Stimulated activated CD4-positive, alpha-beta T cell treated with anti-CD3 and anti-CD28 coated beads, Interleukin-15, amount 100 ng/mL, for 48 hours (primary cell): Measurements from ENCODE around the gene SPINK2.

Source experiments
- DNase-seq, 2 donors: peaks; one replicate each; pipeline ENCODE4 v3.0.0-alpha.2; 2020; ENCODE audit warnings: low read depth in 2 of 2

Gene SPINK2

GRCh38 chr4:56821381-56822243, at the start of gene SPINK2:
Gene SPINK2, minus strand, starts transcription at chr4:56821701. Its CDS starts 39 bp downstream, at chr4:56821662.
- DNase-seq: peak in 1 of 2 donors; percentile 45

- no peak for DNase-seq
Observed at GRCh38 chr4:56870946-56871345, 49.4 kb upstream of the SPINK2 start.

- DNase-seq: no peak
Observed at GRCh38 chr4:56863441-56864139, 42.1 kb upstream of the SPINK2 start.

GRCh38 chr4:56861360-56861759, 39.9 kb upstream of the SPINK2 start:
- DNase-seq: no peak

GRCh38 chr4:56860781-56861180, 39.3 kb upstream of the SPINK2 start:
- no peak for DNase-seq

- no peak for DNase-seq
Observed at GRCh38 chr4:56859841-56860240, 38.3 kb upstream of the SPINK2 start.

GRCh38 chr4:56857601-56858309, 36.3 kb upstream of the SPINK2 start:
- no peak for DNase-seq

GRCh38 chr4:56856656-56857055, 35.2 kb upstream of the SPINK2 start:
- no peak for DNase-seq

GRCh38 chr4:56850910-56851309, 29.4 kb upstream of the SPINK2 start:
- DNase-seq: no peak

GRCh38 chr4:56844802-56845580, 23.5 kb upstream of the SPINK2 start:
- no peak for DNase-seq

GRCh38 chr4:56843421-56843899, 22.0 kb upstream of the SPINK2 start:
- DNase-seq: no peak

GRCh38 chr4:56840559-56840958, 19.1 kb upstream of the SPINK2 start:
- DNase-seq: no peak

- no peak for DNase-seq
Observed at GRCh38 chr4:56828784-56829535, 7.5 kb upstream of the SPINK2 start.

- no peak for DNase-seq
Observed at GRCh38 chr4:56823933-56824600, 2.6 kb upstream of the SPINK2 start.

GRCh38 chr4:56818797-56819196, 2.7 kb downstream of the SPINK2 start:
- no peak for DNase-seq

GRCh38 chr4:56817840-56818491, 3.5 kb downstream of the SPINK2 start:
- peak in 1 of 2 donors; percentile 10 for DNase-seq

GRCh38 chr4:56806666-56807065, 14.8 kb downstream of the SPINK2 start:
- no peak for DNase-seq

- no peak for DNase-seq
Observed at GRCh38 chr4:56804551-56804950, 16.9 kb downstream of the SPINK2 start.

GRCh38 chr4:56803471-56803870, 18.0 kb downstream of the SPINK2 start:
- DNase-seq: no peak
